Erythroblast (primary cell): ENCODE data around the gene SLX4IP.

Experiments
- GATA1 ChIP-seq: IDR thresholded peaks from 2 replicates; pipeline ENCODE4 v1.6.1; 2011; ENCODE audit warnings: low read depth, mild to moderate bottlenecking, control low read depth, low read length, moderate library complexity
- POLR2A ChIP-seq: IDR thresholded peaks from 2 replicates; pipeline ENCODE4 v1.6.1; 2011; ENCODE audit warnings: mild to moderate bottlenecking, low read length

DNA sequence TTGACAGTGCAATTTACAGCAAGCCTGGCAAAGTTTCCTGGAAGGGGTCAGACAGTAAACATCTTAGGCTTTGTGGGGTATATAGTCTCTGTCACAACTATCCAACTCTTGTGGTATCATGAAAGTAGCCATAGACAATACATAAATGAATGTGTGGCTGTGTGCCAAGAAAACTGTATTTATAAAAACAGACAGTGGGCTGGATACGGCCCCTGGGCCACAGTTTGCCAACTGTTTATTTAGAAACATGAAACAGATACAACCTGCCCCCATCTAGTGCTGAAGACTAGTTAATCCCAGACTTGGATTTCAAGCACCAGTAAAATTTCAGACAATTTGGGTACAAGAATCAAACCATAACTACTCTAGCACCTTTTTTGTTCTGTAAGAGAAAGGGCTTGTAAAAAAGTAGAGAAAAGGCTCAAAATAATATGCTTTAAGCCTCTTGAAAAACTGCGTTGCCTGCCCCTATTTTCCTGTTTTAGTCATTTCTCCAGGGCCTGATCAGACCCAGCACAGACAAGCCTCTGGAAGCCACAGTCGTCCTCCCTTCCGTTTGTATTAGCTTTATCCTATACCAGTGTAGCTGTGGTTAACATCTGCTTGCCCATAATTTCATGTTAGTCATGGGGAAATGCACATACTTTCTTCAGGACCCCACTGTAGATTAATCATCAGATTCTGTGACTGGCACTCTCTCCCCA is 207.9 kb downstream of the SLX4IP start:
- TF ChIP-seq POLR2A = no peak
- no peak for TF ChIP-seq GATA1
